Mucosa of descending colon (tissue), 3 donors: ENCODE measurements around the gene METAP2. TPM values are rescaled to one million over a fixed set of nuclear protein-coding genes. Genes with fewer than 3 reads are reported as not detected.

Source experiments
- ATAC-seq: fragments of 200-7000 bp; cut with Tn5 transposase; one replicate; pipeline ENCODE4 v1.9.1; 2020; ENCODE audit warnings: mild to moderate bottlenecking, moderate library complexity
- DNase-seq, 3 donors: peaks; one replicate each; pipeline ENCODE4 v3.0.0-alpha.2; 2020
- H3K36me3 ChIP-seq: fragments of 200-600 bp; one replicate; pipeline ENCODE4 v1.8.0; 2021; ENCODE audit warnings: low read depth, mild to moderate bottlenecking
- H3K4me1 ChIP-seq: fragments of 200-600 bp; one replicate; pipeline ENCODE4 v1.8.0; 2021; ENCODE audit warnings: low read depth, mild to moderate bottlenecking
- H3K4me3 ChIP-seq: fragments of 200-600 bp; one replicate; pipeline ENCODE4 v1.8.0; 2021; ENCODE audit warnings: mild to moderate bottlenecking
- H3K9me3 ChIP-seq: fragments of 200-600 bp; one replicate; pipeline ENCODE4 v1.8.0; 2021; ENCODE audit warnings: mild to moderate bottlenecking
- intact Hi-C, 2 donors: fragments of 100-400 bp; cut with DNase I in 1 of 2; cut with micrococcal nuclease in 1 of 2; formaldehyde crosslinking; loops; one replicate each; pipeline versions ENCODE4 v1.11.0 to v1.11.1; 2022; cut with DNase I, micrococcal nuclease
- total RNA-seq, 3 donors: library from RNA; stranded (reverse); fragmentation: NEBNext Ultra II Directional in 2 of 3; extraction: Animal tissue kit (Norgen Biotek cat#: 25700) in 2 of 3; gene quantifications; one replicate each; pipeline versions ENCODE4 v1.2.1 to v1.2.4, GENCODE V29; 2021 to 2023
- TF ChIP-seq, protein P1 (sequence below): fragments of 200-600 bp; IDR thresholded peaks from one replicate; pipeline ENCODE4 v1.8.0; 2022; ENCODE audit warnings: antibody characterized with exemption, mild to moderate bottlenecking
- donor health status: DM: no; HTN: no; CAD: no; lungs with moderate emphysema.
- donor health status: DM: no; HTN: no; CAD: no.
- donor health status: DM: no; HTN: yes; CAD: no.

METAP2 gene
- total RNA-seq, 3 donors from 2014 or later: 35.2 to 67.7 (median 51.5) TPM

DNA sequence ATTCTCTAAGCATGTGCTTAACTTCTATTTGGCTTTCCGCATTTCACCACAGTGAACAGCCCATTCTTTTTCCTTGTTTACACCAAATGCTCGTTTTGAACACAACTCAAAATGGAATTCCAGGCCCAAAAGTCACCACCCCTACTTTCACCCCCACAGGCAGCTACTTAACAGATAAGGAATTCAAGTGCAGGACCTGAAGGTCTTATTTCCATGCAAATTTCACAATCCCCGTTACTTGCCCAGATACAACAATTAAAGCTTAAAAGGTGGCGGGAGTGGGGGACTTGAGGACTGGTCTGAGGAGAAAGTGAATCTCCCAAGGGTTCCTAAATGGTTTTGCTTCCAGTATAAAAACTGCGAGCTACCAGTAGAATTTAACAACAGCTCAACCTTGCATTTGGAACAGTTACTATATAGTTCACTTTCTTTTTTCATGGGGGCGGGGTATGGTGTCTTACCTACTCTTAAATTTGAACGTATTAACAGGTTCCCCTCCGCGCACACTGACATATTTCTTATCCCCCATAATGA is 73.6 kb downstream of the METAP2 start:
- peaks cover 4% of the 10 kb centered on the region for H3K9me3 ChIP-seq
- TF ChIP-seq, protein P1, sequence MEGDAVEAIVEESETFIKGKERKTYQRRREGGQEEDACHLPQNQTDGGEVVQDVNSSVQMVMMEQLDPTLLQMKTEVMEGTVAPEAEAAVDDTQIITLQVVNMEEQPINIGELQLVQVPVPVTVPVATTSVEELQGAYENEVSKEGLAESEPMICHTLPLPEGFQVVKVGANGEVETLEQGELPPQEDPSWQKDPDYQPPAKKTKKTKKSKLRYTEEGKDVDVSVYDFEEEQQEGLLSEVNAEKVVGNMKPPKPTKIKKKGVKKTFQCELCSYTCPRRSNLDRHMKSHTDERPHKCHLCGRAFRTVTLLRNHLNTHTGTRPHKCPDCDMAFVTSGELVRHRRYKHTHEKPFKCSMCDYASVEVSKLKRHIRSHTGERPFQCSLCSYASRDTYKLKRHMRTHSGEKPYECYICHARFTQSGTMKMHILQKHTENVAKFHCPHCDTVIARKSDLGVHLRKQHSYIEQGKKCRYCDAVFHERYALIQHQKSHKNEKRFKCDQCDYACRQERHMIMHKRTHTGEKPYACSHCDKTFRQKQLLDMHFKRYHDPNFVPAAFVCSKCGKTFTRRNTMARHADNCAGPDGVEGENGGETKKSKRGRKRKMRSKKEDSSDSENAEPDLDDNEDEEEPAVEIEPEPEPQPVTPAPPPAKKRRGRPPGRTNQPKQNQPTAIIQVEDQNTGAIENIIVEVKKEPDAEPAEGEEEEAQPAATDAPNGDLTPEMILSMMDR: no peak
- peaks cover 8% of the 10 kb centered on the region for H3K4me1 ChIP-seq
- ATAC-seq (no peak), DNase-seq (no peak)
- intact Hi-C loops: no loop called here
- no peak overlapping the region for H3K4me3 ChIP-seq
- H3K36me3 ChIP-seq: no peaks in the 10 kb centered on the region

GRCh38 chr12:95548056-95548538 is 74.1 kb downstream of the METAP2 start:
- TF ChIP-seq, protein P1: no peak
- DNase-seq (peak in 1 of 3 donors; percentile 42), ATAC-seq (peak; percentile 45)
- Histone ChIP-seq H3K36me3 (no peaks in the 10 kb centered on the region), H3K4me3 (peak overlapping the region; percentile 24), H3K9me3 (peaks cover 4% of the 10 kb centered on the region), H3K4me1 (peaks cover 8% of the 10 kb centered on the region)
- intact Hi-C loops: no loop called here

DNA sequence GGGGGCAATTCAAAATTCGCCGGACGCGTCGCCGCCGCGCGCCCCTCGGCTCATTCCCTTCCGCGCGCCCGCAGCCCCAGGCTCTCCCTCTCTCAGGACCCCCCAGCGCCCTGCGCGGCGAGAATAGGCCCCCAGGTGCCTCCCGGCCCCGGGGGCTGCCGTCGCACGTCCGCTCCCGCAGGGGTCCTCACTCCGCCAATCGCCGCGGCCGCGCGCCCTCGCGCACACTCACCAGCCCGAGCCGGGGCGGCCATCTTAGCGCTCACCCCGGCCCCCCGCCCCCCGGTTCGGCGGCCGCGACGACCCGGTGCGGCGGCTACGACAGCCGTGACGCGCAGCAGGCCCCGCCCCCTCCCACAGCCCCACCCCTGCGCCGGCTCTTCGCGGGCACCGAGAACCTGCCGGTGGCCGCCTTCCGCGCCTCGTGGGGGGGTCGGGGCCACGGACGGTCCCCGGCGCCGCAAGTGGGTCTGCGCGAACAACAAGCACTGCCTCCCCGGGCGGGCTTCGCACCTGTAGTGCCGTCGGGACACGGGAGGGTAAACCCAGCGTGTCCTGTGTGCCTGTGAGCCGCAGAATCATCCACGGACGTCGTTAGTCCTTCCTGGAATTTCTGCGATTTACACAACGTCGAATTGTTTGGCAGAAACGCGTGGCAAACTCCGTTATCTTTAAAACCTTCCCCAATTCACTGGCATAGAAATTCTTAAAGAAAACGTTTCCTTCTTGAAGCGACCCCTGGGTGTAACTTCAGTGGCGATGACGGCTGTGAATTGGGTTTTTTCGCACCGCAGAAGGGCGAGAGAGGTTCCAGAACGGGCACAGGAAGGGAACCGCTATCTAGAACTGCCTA is 74.8 kb downstream of the METAP2 start:
- ATAC-seq: peak; percentile 85
- TF ChIP-seq, protein P1: no peak
- intact Hi-C loops: no loop called here

GRCh38 chr12:95549392-95550084 is 75.6 kb downstream of the METAP2 start:
- DNase-seq: peak in 1 of 3 donors; percentile 37
- peak; percentile 65 for ATAC-seq
- intact Hi-C loops: no loop called here
- no peak overlapping the region for H3K4me3 ChIP-seq
- H3K36me3 ChIP-seq: no peaks in the 10 kb centered on the region
- TF ChIP-seq, protein P1: no peak
- peaks cover 4% of the 10 kb centered on the region for H3K9me3 ChIP-seq
- H3K4me1 ChIP-seq: peaks cover 8% of the 10 kb centered on the region

More for the DNA sequence above, 74.8 kb downstream of the METAP2 start:
- Histone ChIP-seq H3K9me3 (peaks cover 4% of the 10 kb centered on the region), H3K4me1 (peaks cover 8% of the 10 kb centered on the region), H3K36me3 (no peaks in the 10 kb centered on the region), H3K4me3 (peak overlapping the region; percentile 24)
- DNase-seq: peak; percentile 43 to 60 (median 55)

DNA sequence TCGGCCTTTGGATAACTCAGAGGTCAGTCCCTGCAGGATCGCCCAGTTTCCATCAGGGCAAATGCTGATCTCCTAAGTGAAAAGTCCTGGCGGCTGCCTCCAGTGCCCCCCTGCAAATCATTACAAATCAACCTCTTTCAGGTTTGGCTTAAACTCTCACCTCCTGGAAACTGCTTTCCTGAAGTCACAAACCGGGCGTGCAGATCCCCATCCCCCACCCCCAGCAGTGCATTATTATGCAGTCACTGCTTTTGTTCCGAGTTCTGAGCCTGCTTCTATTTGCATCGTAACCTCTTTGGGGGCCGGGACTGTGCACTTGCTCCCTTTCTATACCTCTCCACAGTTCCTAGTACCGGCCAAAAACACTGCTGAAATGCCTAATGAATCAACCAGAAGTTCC is 77.4 kb downstream of the METAP2 start, which contains the start of gene USP44:
Gene USP44, minus strand, starts transcription at position 172 of the 400 bp plus-strand sequence. CDS start 17,220 bp downstream, outside the sequence.
- Histone ChIP-seq H3K4me3 (no peak within 1 kb of the TSS), H3K36me3 (no peaks in the 10 kb centered on the region), H3K4me1 (peaks cover 8% of the 10 kb centered on the region), H3K9me3 (peaks cover 4% of the 10 kb centered on the region)
- intact Hi-C loops: no loop called here
- ATAC-seq: no peak
- TF ChIP-seq, protein P1: no peak
- DNase-seq: no peak
